GM18526 (cell line): ENCODE results near the gene ACOT12.

Experiments used
- POLR2A ChIP-seq: IDR thresholded peaks from 3 replicates; pipeline ENCODE4 v1.6.1; 2011; ENCODE audit not compliant: insufficient read length; ENCODE audit errors: extremely low read depth

ACOT12 gene

GRCh38 chr5:81286059-81286617 is 107.8 kb downstream of the ACOT12 start:
- TF ChIP-seq POLR2A, result no peak

- no peak for TF ChIP-seq POLR2A
Observed at GRCh38 chr5:81283976-81284375, 110.0 kb downstream of the ACOT12 start.
